ENCODE results near the gene UNC80.

Gene UNC80

DNA sequence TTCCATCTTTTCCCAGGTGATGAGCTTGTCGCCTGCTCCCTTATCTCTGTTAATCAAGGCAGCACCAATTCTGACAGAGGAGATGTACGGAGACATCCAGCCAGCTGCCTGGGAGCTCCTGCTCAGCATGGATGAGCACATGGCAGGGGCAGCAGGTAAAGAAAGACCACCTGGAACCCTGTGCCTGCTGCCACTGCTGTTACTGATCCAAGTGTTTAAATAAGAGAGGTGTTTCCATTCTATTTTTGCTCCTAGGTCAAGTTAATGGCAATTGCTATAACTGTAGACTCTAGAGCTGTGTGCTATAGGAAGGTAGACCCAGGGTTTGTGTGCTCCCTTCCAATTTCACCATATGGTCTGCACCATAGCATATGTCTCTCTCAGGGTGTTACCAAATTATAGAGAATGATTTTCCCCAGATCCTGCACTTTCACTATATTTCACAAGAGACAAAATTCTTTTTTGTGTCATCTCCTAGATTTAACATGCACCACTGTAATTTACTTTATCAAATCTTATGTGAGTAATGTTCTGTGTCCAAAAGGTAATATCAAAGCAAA, 142.2 kb downstream of the UNC80 start:
- no peaks in the 10 kb centered on the region for H3K36me3 Mint-ChIP-seq (ENCODE audit: low read depth)
- TF ChIP-seq CTCF (IDR thresholded peaks at IDR 0.05; ENCODE audit: unreplicated experiment in 3 of 3): no peak
- H3K27me3 Mint-ChIP-seq (ENCODE audit: low read depth): peaks cover 4% of the 10 kb centered on the region
- H3K4me1 Mint-ChIP-seq: no peaks in the 10 kb centered on the region
- no peak overlapping the region for H3K27ac Mint-ChIP-seq
- H3K4me3 Mint-ChIP-seq: no peak overlapping the region
- no peaks in the 10 kb centered on the region for H3K9me3 Mint-ChIP-seq

DNA sequence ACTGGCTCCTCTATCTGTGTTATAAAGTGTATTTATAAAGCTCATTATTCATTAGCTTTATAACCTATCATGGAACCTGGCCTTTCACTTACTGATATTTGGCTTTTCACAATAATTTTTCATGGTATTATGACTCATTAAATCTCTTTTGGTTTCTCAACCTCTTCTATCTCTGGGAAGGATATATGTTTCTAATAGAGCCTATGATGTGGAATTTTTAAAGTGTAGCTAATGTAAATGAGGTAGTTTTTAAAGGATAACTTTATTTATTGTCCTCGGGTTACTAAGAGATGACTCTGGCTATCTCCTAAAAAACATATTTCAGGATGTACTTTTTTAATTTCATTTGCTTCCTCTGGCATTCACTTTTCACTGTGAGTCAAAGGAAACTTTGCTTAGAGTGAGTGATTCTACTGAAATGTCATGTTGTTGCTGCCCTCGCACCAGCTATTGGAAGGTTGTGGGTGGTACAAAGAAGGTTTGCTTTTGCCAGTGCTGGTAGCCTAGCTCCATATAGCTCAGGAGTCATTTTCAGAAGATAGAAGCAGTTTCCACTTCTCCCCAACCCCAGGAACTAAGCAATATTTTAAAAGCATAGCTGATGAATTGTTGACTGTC, 145.6 kb downstream of the UNC80 start:
- Mint-ChIP-seq H3K4me3 (no peak overlapping the region), H3K9me3 (no peaks in the 10 kb centered on the region), H3K36me3 (ENCODE audit: low read depth) (no peaks in the 10 kb centered on the region), H3K27me3 (ENCODE audit: low read depth) (peaks cover 11% of the 10 kb centered on the region), H3K27ac (no peak overlapping the region), H3K4me1 (no peaks in the 10 kb centered on the region)
- TF ChIP-seq CTCF (IDR thresholded peaks at IDR 0.05; ENCODE audit: unreplicated experiment in 3 of 3): no peak

- Mint-ChIP-seq H3K36me3 (ENCODE audit: low read depth) (no peaks in the 10 kb centered on the region), H3K27me3 (ENCODE audit: low read depth) (peaks cover 13% of the 10 kb centered on the region), H3K4me3 (no peak overlapping the region), H3K27ac (no peak overlapping the region), H3K4me1 (no peaks in the 10 kb centered on the region), H3K9me3 (no peaks in the 10 kb centered on the region)
- TF ChIP-seq CTCF (IDR thresholded peaks at IDR 0.05; ENCODE audit: unreplicated experiment in 3 of 3): no peak
These were observed 146.6 kb downstream of the UNC80 start for GRCh38 chr2:209918251-209918650.

GRCh38 chr2:209922116-209922515, 150.5 kb downstream of the UNC80 start:
- TF ChIP-seq CTCF (IDR thresholded peaks at IDR 0.05; ENCODE audit: unreplicated experiment in 3 of 3): no peak
- Mint-ChIP-seq H3K27me3 (ENCODE audit: low read depth) (peaks cover 13% of the 10 kb centered on the region), H3K4me3 (no peak overlapping the region), H3K4me1 (no peaks in the 10 kb centered on the region), H3K27ac (no peak overlapping the region), H3K36me3 (ENCODE audit: low read depth) (no peaks in the 10 kb centered on the region), H3K9me3 (no peaks in the 10 kb centered on the region)

GRCh38 chr2:209929369-209929768, 157.7 kb downstream of the UNC80 start:
- no peak for TF ChIP-seq CTCF (IDR thresholded peaks at IDR 0.05; ENCODE audit: unreplicated experiment in 3 of 3)
- Mint-ChIP-seq H3K4me3 (no peak overlapping the region), H3K9me3 (no peaks in the 10 kb centered on the region), H3K27me3 (ENCODE audit: low read depth) (peaks cover 4% of the 10 kb centered on the region), H3K4me1 (peaks cover 13% of the 10 kb centered on the region), H3K36me3 (ENCODE audit: low read depth) (no peaks in the 10 kb centered on the region), H3K27ac (no peak overlapping the region)
